OCI-LY1 (cell line): ENCODE measurements around the gene CDK17.
A peak's percentile ranks its signal among the peaks of the same experiment; 100 is the strongest.

Source experiments
- H2AFZ ChIP-seq: fragments of 200-600 bp; sonication (generic), shearing (Covaris generic); 2 replicates; pipeline ENCODE4 v1.6.0; 2014; ENCODE audit warnings: antibody characterized with exemption, mild to moderate bottlenecking, low read length
- H3F3A ChIP-seq: fragments of 200-600 bp; sonication (generic), shearing (Covaris generic); 2 replicates; pipeline ENCODE4 v1.6.0; 2014; ENCODE audit warnings: mild to moderate bottlenecking, antibody characterized with exemption, low read length, moderate library complexity; ENCODE audit not compliant: insufficient read depth
- H3K27ac ChIP-seq: fragments of 200-600 bp; sonication (generic); 2 replicates; pipeline ENCODE4 v1.5.1; 2014; ENCODE audit warnings: low read length, mixed run types, mild to moderate bottlenecking, low read depth; ENCODE audit not compliant: poor library complexity, severe bottlenecking
- H3K27me3 ChIP-seq: fragments of 200-600 bp; sonication (generic); 2 replicates; pipeline ENCODE4 v1.6.0; 2014; ENCODE audit warnings: antibody characterized with exemption, mild to moderate bottlenecking, low read length, moderate library complexity; ENCODE audit not compliant: insufficient read depth
- H3K36me3 ChIP-seq: fragments of 200-600 bp; sonication (generic); 2 replicates; pipeline ENCODE4 v1.6.1; 2014; ENCODE audit warnings: mild to moderate bottlenecking, antibody characterized with exemption, low read length, moderate library complexity, mixed read lengths; ENCODE audit not compliant: insufficient read depth
- H3K4me1 ChIP-seq: fragments of 200-600 bp; sonication (generic); 2 replicates; pipeline ENCODE4 v1.5.1; 2014; ENCODE audit warnings: mild to moderate bottlenecking, low read length, moderate library complexity; ENCODE audit not compliant: insufficient read depth, severe bottlenecking
- H3K4me2 ChIP-seq: fragments of 200-600 bp; sonication (generic), shearing (Covaris generic); 2 replicates; pipeline ENCODE4 v1.6.1; 2014; ENCODE audit warnings: low read length
- H3K4me3 ChIP-seq: fragments of 200-600 bp; sonication (generic); 2 replicates; pipeline ENCODE4 v1.5.1; 2014; ENCODE audit warnings: low read length, low read depth, mild to moderate bottlenecking, mixed read lengths; ENCODE audit not compliant: poor library complexity, severe bottlenecking
- H3K79me2 ChIP-seq: fragments of 200-600 bp; shearing (Covaris generic); 2 replicates; pipeline ENCODE4 v1.6.1; 2016; ENCODE audit warnings: mixed run types, low read length, mixed read lengths; ENCODE audit not compliant: insufficient read depth
- H3K9ac ChIP-seq: fragments of 200-600 bp; sonication (generic), shearing (Covaris generic); 2 replicates; pipeline ENCODE4 v1.6.1; 2014; ENCODE audit warnings: mild to moderate bottlenecking, low read length, mixed read lengths
- H3K9me2 ChIP-seq: fragments of 200-600 bp; sonication (generic), shearing (Covaris generic); 2 replicates; pipeline ENCODE4 v1.6.1; 2014; ENCODE audit warnings: low read depth, mild to moderate bottlenecking, low read length, mixed read lengths
- H3K9me3 ChIP-seq: fragments of 200-600 bp; shearing (Covaris generic); 2 replicates; pipeline ENCODE4 v1.6.1; 2014; ENCODE audit warnings: low read length, mixed read lengths
- H4K20me1 ChIP-seq: fragments of 200-600 bp; sonication (generic), shearing (Covaris generic); 2 replicates; pipeline ENCODE4 v1.6.0; 2016; ENCODE audit warnings: mild to moderate bottlenecking, low read length; ENCODE audit not compliant: insufficient read depth
- CTCF ChIP-seq: fragments of 200-600 bp; sonication (generic), shearing (Covaris generic); IDR thresholded peaks from 2 replicates; pipeline ENCODE4 v1.5.1; 2017; ENCODE audit warnings: mild to moderate bottlenecking, antibody characterized with exemption, low read length, moderate library complexity, mixed read lengths
- EZH2 ChIP-seq: fragments of 200-600 bp; sonication (generic), shearing (Covaris generic); IDR thresholded peaks from 2 replicates; pipeline ENCODE4 v1.8.0; 2017; ENCODE audit warnings: borderline replicate concordance, mixed run types, mild to moderate bottlenecking, antibody characterized with exemption, low read length, moderate library complexity, mixed read lengths

The CDK17 gene

GRCh38 chr12:96335270-96335669, 65.0 kb downstream of the CDK17 start:
- H3K4me1 ChIP-seq = no peaks in the 10 kb centered on the region
- no peak overlapping the region for H3K4me3 ChIP-seq
- H3K9me3 ChIP-seq = peaks cover 9% of the 10 kb centered on the region
- no peak overlapping the region for H3K27ac ChIP-seq
- H3K4me2 ChIP-seq = no peak overlapping the region
- no peaks in the 10 kb centered on the region for H3K27me3 ChIP-seq
- H3F3A ChIP-seq = 0 out of 2 replicates have a peak, but pooled peaks cover 6% of the 10 kb centered on the region
- TF ChIP-seq EZH2 = no peak
- no peak for TF ChIP-seq CTCF
- H3K9ac ChIP-seq = no peak overlapping the region
- H2AFZ ChIP-seq = no peak overlapping the region
- H3K36me3 ChIP-seq = peaks cover 33% of the 10 kb centered on the region
- peaks cover 23% of the 10 kb centered on the region for H3K79me2 ChIP-seq
- H3K9me2 ChIP-seq = no peaks in the 10 kb centered on the region
- H4K20me1 ChIP-seq = no peaks in the 10 kb centered on the region

GRCh38 chr12:96334502-96334901, 65.7 kb downstream of the CDK17 start:
- TF ChIP-seq CTCF = no peak
- no peak for TF ChIP-seq EZH2
- Histone ChIP-seq H3K9me3 (peaks cover 9% of the 10 kb centered on the region), H3F3A (0 out of 2 replicates have a peak, but pooled peaks cover 9% of the 10 kb centered on the region), H3K9ac (no peak overlapping the region), H3K27me3 (no peaks in the 10 kb centered on the region), H3K4me1 (no peaks in the 10 kb centered on the region), H3K27ac (no peak overlapping the region), H3K9me2 (no peaks in the 10 kb centered on the region), H4K20me1 (no peaks in the 10 kb centered on the region), H3K4me2 (no peak overlapping the region), H3K4me3 (no peak overlapping the region), H2AFZ (no peak overlapping the region), H3K79me2 (peaks cover 17% of the 10 kb centered on the region), H3K36me3 (peaks cover 33% of the 10 kb centered on the region)

- Histone ChIP-seq H3K27ac (peak overlapping the region; percentile 39), H3K9me2 (no peaks in the 10 kb centered on the region), H3F3A (0 out of 2 replicates have a peak, but pooled peaks cover 11% of the 10 kb centered on the region), H3K9ac (no peak overlapping the region), H3K27me3 (no peaks in the 10 kb centered on the region), H3K4me1 (peaks cover 37% of the 10 kb centered on the region), H3K9me3 (no peaks in the 10 kb centered on the region), H2AFZ (no peak overlapping the region), H3K4me3 (no peak overlapping the region), H3K4me2 (no peak overlapping the region), H3K36me3 (peaks cover 21% of the 10 kb centered on the region; the same call in 1 of the 2 replicates), H3K79me2 (peaks cover 7% of the 10 kb centered on the region; the same call in 1 of the 2 replicates), H4K20me1 (no peaks in the 10 kb centered on the region)
- TF ChIP-seq EZH2 (no peak), CTCF (no peak)
Observed at GRCh38 chr12:96329545-96329944, 70.7 kb downstream of the CDK17 start.
